KBM-7 (cell line): ENCODE measurements around the gene LIAS.

Source experiments
- DNase-seq: peaks from one replicate; pipeline ENCODE4 v3.0.0-alpha.2; 2015
- in situ Hi-C: fragments of 300-500 bp; cut with MboI; formaldehyde crosslinking; loops from 2 replicates; pipeline ENCODE4 v1.14.3; 2020; ENCODE audit warnings: low sequenced_read_pairs, low pct_unique_long_range_greater_than_20kb, mixed read lengths

The LIAS gene

GRCh38 chr4:39525822-39526690 is 67.2 kb downstream of the LIAS start:
- in situ Hi-C loops: no loop called here
- peak; percentile 5 for DNase-seq

- DNase-seq: no peak
- in situ Hi-C loops: no loop called here
Observed at GRCh38 chr4:39526765-39527295, 68.0 kb downstream of the LIAS start.

DNA sequence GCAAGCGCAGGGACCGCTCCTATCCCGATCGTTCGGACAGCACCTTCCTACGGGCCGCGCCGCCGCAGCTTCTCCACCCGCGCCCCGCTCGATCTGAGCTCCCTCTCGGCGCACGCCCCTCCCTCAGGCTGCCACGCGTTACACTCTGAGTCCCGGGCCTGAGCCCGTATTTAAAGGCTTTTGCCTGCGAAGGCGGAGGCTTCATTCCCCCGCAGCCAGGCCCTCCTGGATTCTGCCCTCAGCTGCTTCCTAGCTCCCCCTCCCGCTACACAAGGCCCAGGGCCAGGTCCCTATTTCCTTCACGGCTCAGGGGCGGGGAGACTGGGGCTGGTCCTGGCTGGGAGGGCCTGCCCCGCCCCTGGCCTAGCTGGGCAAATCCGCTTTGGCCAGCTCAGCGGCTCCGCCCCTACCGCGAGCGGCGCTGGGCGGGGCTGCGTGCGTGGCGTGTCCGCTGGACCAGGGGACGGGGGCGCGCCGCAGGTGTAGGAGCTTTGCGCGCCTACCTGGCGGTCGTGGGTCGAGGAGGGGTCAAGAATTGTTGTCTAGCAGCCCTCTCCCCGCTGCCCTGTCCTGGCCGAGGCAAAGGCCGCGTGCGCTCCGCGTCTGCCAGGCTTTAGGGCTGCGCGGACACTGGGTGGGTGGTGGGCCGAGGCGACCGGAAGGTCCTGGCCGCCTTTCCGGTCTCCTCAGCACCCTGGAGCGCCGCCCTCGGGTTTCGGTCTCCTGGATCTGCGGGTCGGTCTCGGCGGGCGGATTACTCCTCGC is 68.6 kb downstream of the LIAS start, which contains the start of gene UGDH:
Gene UGDH (minus strand): TSS at position 144 of the 765 bp plus-strand sequence. CDS start 5,927 bp downstream, outside the sequence.
- in situ Hi-C loops: no loop called here
- DNase-seq: peak; percentile 97

- in situ Hi-C loops: no loop called here
- DNase-seq: no peak
Observed at GRCh38 chr4:39528061-39528465, 69.2 kb downstream of the LIAS start.
